Glutamatergic neuron (in vitro differentiated cells): ENCODE data around the gene SYTL2. TPM values are rescaled to one million over a fixed set of nuclear protein-coding genes. Genes with fewer than 3 reads are reported as not detected.
"Not testable (repeated sequence)": the region's sequence is repeated elsewhere in the genome, so short reads cannot be mapped to it uniquely, and the experiment has no call there.

Source experiments
- DNase-seq: peaks from one replicate; pipeline ENCODE4 v3.0.0; 2022
- H3K27ac Mint-ChIP-seq: one replicate; pipeline ENCODE4 v1.8.0; 2020; ENCODE audit warnings: mild to moderate bottlenecking, mixed read lengths, inconsistent platforms; ENCODE audit not compliant: unreplicated experiment
- H3K27me3 Mint-ChIP-seq: one replicate; pipeline ENCODE4 v1.8.0; 2020; ENCODE audit warnings: mild to moderate bottlenecking, moderate library complexity, mixed read lengths, inconsistent platforms; ENCODE audit not compliant: unreplicated experiment
- H3K36me3 Mint-ChIP-seq: one replicate; pipeline ENCODE4 v1.8.0; 2020; ENCODE audit warnings: mild to moderate bottlenecking, mixed read lengths, inconsistent platforms; ENCODE audit not compliant: unreplicated experiment
- H3K4me1 Mint-ChIP-seq: one replicate; pipeline ENCODE4 v1.8.0; 2020; ENCODE audit warnings: mild to moderate bottlenecking, low read depth, mixed read lengths, inconsistent platforms; ENCODE audit not compliant: unreplicated experiment
- H3K4me3 Mint-ChIP-seq: one replicate; pipeline ENCODE4 v1.8.0; 2020; ENCODE audit warnings: mild to moderate bottlenecking, mixed read lengths, inconsistent platforms; ENCODE audit not compliant: unreplicated experiment
- H3K9me3 Mint-ChIP-seq: one replicate; pipeline ENCODE4 v1.8.0; 2020; ENCODE audit warnings: mild to moderate bottlenecking, moderate library complexity, mixed read lengths, inconsistent platforms; ENCODE audit not compliant: unreplicated experiment
- total RNA-seq: library from RNA; stranded (reverse); fragmentation: NEBNext Ultra II Directional; extraction: Animal tissue kit (Norgen Biotek cat#: 25700); gene quantifications from one replicate; pipeline ENCODE4 v1.2.1, GENCODE V29; 2021; ENCODE audit not compliant: unreplicated experiment
- TF ChIP-seq, protein P1 (sequence below): fragments of 200-600 bp; sonication (generic); IDR thresholded peaks from one replicate; pipeline ENCODE4 v1.5.0; 2021; ENCODE audit not compliant: partially characterized antibody, unreplicated experiment

The SYTL2 gene
- total RNA-seq, 1 donor from 2014 or later = 4.0 TPM

DNA sequence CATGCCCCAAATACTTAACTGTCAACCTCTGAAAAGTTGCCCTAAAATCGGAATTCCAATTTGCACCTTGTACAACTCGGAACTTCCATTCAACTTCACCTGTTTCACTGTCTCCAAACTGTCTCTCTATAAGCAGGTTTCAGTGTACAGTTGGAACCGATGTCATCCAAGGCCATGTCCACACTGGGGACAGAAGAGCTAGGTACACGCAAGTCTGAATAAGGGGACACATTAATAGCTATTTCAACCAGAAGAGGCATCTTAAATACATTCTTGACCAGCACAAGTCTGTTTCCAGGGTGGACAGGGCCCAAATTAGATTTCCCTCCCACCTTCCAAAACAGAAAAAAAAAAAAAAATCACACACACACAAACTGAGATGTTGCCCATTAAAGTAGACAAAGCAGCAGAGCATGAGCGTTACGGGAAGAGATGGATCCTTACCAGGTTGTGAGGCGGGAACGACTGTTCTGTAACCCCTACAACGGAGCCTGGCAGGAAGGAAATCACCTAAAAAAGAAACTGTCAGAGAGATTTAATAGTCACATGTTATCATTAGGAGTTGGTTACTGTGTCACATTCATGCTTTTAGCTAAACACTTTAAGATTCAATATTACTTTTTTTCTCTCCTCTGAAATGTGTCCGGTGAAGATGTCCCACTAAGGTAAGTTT lies 147.7 kb downstream of the SYTL2 start:
- Mint-ChIP-seq H3K36me3 (no peaks in the 10 kb centered on the region), H3K4me1 (peaks cover 5% of the 10 kb centered on the region), H3K27ac (peak overlapping the region; percentile 97), H3K9me3 (peaks cover 16% of the 10 kb centered on the region), H3K4me3 (peak overlapping the region; percentile 98), H3K27me3 (peaks cover 13% of the 10 kb centered on the region)
- TF ChIP-seq, protein P1, sequence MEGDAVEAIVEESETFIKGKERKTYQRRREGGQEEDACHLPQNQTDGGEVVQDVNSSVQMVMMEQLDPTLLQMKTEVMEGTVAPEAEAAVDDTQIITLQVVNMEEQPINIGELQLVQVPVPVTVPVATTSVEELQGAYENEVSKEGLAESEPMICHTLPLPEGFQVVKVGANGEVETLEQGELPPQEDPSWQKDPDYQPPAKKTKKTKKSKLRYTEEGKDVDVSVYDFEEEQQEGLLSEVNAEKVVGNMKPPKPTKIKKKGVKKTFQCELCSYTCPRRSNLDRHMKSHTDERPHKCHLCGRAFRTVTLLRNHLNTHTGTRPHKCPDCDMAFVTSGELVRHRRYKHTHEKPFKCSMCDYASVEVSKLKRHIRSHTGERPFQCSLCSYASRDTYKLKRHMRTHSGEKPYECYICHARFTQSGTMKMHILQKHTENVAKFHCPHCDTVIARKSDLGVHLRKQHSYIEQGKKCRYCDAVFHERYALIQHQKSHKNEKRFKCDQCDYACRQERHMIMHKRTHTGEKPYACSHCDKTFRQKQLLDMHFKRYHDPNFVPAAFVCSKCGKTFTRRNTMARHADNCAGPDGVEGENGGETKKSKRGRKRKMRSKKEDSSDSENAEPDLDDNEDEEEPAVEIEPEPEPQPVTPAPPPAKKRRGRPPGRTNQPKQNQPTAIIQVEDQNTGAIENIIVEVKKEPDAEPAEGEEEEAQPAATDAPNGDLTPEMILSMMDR = no peak
- no peak for DNase-seq

- H3K27ac Mint-ChIP-seq = peak overlapping the region; percentile 38
- no peak for DNase-seq
- peak overlapping the region; percentile 98 for H3K4me3 Mint-ChIP-seq
- H3K4me1 Mint-ChIP-seq = peaks cover 5% of the 10 kb centered on the region
- TF ChIP-seq, protein P1 = no peak
- peaks cover 13% of the 10 kb centered on the region for H3K27me3 Mint-ChIP-seq
- peaks cover 16% of the 10 kb centered on the region for H3K9me3 Mint-ChIP-seq
- H3K36me3 Mint-ChIP-seq = no peaks in the 10 kb centered on the region
Measured at GRCh38 chr11:85661972-85662664, 148.8 kb downstream of the SYTL2 start.

- TF ChIP-seq, protein P1 = no peak
- H3K27ac Mint-ChIP-seq = no peak overlapping the region
- H3K27me3 Mint-ChIP-seq = peaks cover 5% of the 10 kb centered on the region
Measured at GRCh38 chr11:85658180-85658579, 152.8 kb downstream of the SYTL2 start.

DNA sequence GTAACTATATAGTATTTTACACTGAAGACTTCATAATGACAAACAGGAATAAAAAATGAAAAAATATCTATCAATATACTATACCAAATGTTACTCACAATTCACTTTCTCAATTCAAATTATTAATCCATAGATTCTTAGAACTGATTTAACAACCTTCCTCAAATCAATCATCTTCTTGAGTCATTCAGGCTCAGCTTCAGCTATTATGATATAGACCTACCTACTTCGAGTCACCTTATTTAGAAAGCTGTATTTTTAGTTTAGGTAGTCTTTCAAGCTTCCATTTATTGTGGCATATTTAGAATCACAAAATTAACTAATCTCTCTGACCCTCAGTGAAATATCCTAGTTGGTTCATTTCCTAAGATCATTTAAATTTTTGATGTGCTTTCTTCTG lies 154.2 kb downstream of the SYTL2 start:
- Mint-ChIP-seq H3K27ac (no peak overlapping the region), H3K4me1 (peaks cover 5% of the 10 kb centered on the region), H3K4me3 (no peak overlapping the region), H3K9me3 (no peaks in the 10 kb centered on the region), H3K36me3 (no peaks in the 10 kb centered on the region), H3K27me3 (peaks cover 2% of the 10 kb centered on the region)
- TF ChIP-seq, protein P1 = no peak
- DNase-seq = no peak

More at GRCh38 chr11:85658180-85658579, 152.8 kb downstream of the SYTL2 start:
- DNase-seq = no peak
- Mint-ChIP-seq H3K9me3 (peaks cover 2% of the 10 kb centered on the region), H3K36me3 (no peaks in the 10 kb centered on the region), H3K4me1 (peaks cover 5% of the 10 kb centered on the region), H3K4me3 (no peak overlapping the region)

DNA sequence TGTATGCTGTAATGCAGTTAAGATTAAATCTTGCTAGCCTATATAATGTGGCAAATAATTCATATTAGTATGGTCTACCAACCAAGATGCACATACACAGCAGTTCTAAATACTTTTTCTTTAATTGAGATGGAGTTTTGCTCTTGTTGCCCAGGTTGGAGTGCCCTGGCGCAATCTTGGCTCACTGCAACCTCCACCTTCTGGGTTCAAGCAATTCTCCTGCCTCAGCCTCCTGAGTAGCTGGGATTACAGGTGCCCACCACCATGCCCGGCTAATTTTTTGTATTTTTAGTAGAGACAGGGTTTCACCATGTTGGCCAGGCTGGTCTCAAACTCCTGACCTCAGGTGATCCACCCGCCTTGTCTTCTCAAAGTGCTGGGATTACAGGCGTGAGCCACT lies 156.6 kb downstream of the SYTL2 start:
- H3K27ac Mint-ChIP-seq, H3K27me3 Mint-ChIP-seq, H3K9me3 Mint-ChIP-seq, H3K36me3 Mint-ChIP-seq, DNase-seq, H3K4me1 Mint-ChIP-seq, H3K4me3 Mint-ChIP-seq: not testable (repeated sequence)
